DOHH2 (cell line): Measurements from ENCODE around the gene GNA14.

Experiments used
- EZH2phosphoT487 ChIP-seq: fragments of 200-600 bp; sonication (generic); IDR thresholded peaks from 2 replicates; pipeline ENCODE4 v1.6.1; 2017; ENCODE audit warnings: borderline replicate concordance, mild to moderate bottlenecking, antibody characterized with exemption, low read length, moderate library complexity, mixed read lengths
- TF ChIP-seq, protein P1 (sequence below): fragments of 200-600 bp; sonication (generic); IDR thresholded peaks from one replicate; pipeline ENCODE4 v1.5.1; 2014; ENCODE audit warnings: antibody characterized with exemption, mild to moderate bottlenecking, low read depth, low read length; ENCODE audit not compliant: poor library complexity, severe bottlenecking

DNA sequence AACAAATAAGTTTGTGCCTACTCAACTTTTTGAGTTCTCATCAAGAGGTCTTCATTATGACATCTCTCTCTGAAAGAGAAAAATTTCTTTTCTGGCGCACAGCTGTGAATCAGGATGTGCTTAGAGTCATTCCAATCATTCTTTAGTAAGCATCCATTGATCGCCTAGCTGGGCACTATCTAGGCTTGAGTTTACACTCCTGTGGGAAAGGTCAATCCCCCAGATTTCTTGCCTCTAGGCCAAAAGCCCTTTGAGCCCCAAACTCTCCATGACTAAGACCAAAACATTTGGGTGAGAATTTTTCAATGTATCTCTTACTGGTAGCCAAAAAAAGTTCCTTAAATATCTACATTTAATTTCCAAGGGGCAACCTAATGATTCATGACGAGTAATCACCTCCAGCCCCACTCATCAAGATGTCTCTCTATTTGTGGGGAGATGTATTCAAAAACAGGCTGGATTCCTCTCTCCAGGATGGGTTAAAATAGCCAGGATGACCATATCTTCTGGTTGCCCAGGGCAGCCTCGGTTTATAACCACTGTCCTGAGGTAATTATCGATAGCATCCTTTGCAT, 101.7 kb downstream of the GNA14 start:
- TF ChIP-seq EZH2phosphoT487 = no peak
- TF ChIP-seq, protein P1, sequence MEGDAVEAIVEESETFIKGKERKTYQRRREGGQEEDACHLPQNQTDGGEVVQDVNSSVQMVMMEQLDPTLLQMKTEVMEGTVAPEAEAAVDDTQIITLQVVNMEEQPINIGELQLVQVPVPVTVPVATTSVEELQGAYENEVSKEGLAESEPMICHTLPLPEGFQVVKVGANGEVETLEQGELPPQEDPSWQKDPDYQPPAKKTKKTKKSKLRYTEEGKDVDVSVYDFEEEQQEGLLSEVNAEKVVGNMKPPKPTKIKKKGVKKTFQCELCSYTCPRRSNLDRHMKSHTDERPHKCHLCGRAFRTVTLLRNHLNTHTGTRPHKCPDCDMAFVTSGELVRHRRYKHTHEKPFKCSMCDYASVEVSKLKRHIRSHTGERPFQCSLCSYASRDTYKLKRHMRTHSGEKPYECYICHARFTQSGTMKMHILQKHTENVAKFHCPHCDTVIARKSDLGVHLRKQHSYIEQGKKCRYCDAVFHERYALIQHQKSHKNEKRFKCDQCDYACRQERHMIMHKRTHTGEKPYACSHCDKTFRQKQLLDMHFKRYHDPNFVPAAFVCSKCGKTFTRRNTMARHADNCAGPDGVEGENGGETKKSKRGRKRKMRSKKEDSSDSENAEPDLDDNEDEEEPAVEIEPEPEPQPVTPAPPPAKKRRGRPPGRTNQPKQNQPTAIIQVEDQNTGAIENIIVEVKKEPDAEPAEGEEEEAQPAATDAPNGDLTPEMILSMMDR = no peak
